C4-2B (cell line): ENCODE measurements around the gene HHIPL1.

ENCODE experiments used
- ZFX ChIP-seq: fragments of 450-650 bp; IDR thresholded peaks from 2 replicates; pipeline ENCODE4 v1.6.1; 2017
- TF ChIP-seq, protein P1 (sequence below): fragments of 450-650 bp; conservative IDR thresholded peaks from 2 replicates; pipeline ENCODE4 v1.5.1; 2017; ENCODE audit warnings: mild to moderate bottlenecking

GRCh38 chr14:99708449-99708848 is 63.5 kb downstream of the HHIPL1 start:
- TF ChIP-seq, protein P1, sequence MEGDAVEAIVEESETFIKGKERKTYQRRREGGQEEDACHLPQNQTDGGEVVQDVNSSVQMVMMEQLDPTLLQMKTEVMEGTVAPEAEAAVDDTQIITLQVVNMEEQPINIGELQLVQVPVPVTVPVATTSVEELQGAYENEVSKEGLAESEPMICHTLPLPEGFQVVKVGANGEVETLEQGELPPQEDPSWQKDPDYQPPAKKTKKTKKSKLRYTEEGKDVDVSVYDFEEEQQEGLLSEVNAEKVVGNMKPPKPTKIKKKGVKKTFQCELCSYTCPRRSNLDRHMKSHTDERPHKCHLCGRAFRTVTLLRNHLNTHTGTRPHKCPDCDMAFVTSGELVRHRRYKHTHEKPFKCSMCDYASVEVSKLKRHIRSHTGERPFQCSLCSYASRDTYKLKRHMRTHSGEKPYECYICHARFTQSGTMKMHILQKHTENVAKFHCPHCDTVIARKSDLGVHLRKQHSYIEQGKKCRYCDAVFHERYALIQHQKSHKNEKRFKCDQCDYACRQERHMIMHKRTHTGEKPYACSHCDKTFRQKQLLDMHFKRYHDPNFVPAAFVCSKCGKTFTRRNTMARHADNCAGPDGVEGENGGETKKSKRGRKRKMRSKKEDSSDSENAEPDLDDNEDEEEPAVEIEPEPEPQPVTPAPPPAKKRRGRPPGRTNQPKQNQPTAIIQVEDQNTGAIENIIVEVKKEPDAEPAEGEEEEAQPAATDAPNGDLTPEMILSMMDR = no peak
- no peak for TF ChIP-seq ZFX
